B cell (primary cell): ENCODE measurements around the gene MGMT. TPM values are rescaled to one million over a fixed set of nuclear protein-coding genes. Genes with fewer than 3 reads are reported as not detected.

Experiments used
- ATAC-seq: fragments of 200-7000 bp; cut with Tn5 transposase; one replicate; pipeline ENCODE4 v1.10.0; 2021; ENCODE audit warnings: low read depth, mild to moderate bottlenecking, moderate number of reproducible peaks, moderate library complexity
- CTCF ChIA-PET: fragments of 350-600 bp; sonication (Branson Sonifier 250); formaldehyde crosslinking; loops from one replicate; lab custom pipeline; 2021; ENCODE audit warnings: antibody characterized with exemption, inconsistent platforms; lab: Charles Lee
- POLR2A ChIA-PET: fragments of 350-600 bp; sonication (Branson Sonifier 250); formaldehyde crosslinking; loops from one replicate; lab custom pipeline; 2021; ENCODE audit warnings: antibody characterized with exemption; lab: Charles Lee
- DNase-seq: peaks from one replicate; pipeline ENCODE4 v3.0.0; 2013
- H2AFZ ChIP-seq: 2 replicates; pipeline ENCODE4 v1.6.1; 2012; ENCODE audit warnings: mild to moderate bottlenecking, low read depth, low read length; ENCODE audit not compliant: insufficient read depth, poor library complexity, severe bottlenecking
- H3K27ac ChIP-seq, 2 donors: 1 replicate in 1 of 2; 2 replicates in 1 of 2; pipeline ENCODE4 v1.5.1; 2012 to 2013; ENCODE audit warnings: low read length in 2 of 2, mild to moderate bottlenecking in 2 of 2, moderate library complexity in 1 of 2
- H3K27me3 ChIP-seq, 4 experiments: fragments of 200-600 bp in 1 of 4; sonication (generic) in 1 of 4; replicated peaks in 1 of 4; 1 replicate in 2 of 4; 2 replicates in 2 of 4; pipeline versions ENCODE4 v1.6.1 to v1.7.0; 2013 to 2016; ENCODE audit warnings: low read length in 3 of 4, mild to moderate bottlenecking in 2 of 4, mixed read lengths in 1 of 4, moderate library complexity in 1 of 4; ENCODE audit not compliant: insufficient read depth in 4 of 4, control insufficient read depth in 3 of 4; ENCODE audit errors: control extremely low read depth in 1 of 4
- H3K36me3 ChIP-seq, 2 experiments: replicated peaks in 1 of 2; 1 replicate in 1 of 2; 2 replicates in 1 of 2; pipeline versions ENCODE4 v1.6.1 to v1.7.1; 2013; ENCODE audit warnings: low read length in 1 of 2; ENCODE audit not compliant: insufficient read depth in 2 of 2, control insufficient read depth in 1 of 2; ENCODE audit errors: control extremely low read depth in 1 of 2, extremely low read depth in 1 of 2
- H3K4me1 ChIP-seq, 2 donors: fragments of 200-600 bp in 1 of 2; sonication (generic) in 1 of 2; 1 replicate in 1 of 2; 2 replicates in 1 of 2; pipeline versions ENCODE4 v1.5.1 to v1.6.1; 2013 to 2017; ENCODE audit warnings: low read length in 2 of 2; ENCODE audit not compliant: control insufficient read depth in 2 of 2, insufficient read depth in 2 of 2
- H3K4me2 ChIP-seq: replicated peaks from 2 replicates; pipeline ENCODE3; 2012; ENCODE audit warnings: mild to moderate bottlenecking, low read depth, low read length; ENCODE audit not compliant: poor library complexity, severe bottlenecking
- H3K4me3 ChIP-seq, 5 experiments: fragments of 200-600 bp in 1 of 5; sonication (generic) in 1 of 5; 1 replicate in 3 of 5; 2 replicates in 2 of 5; pipeline versions ENCODE4 v1.5.1 to v1.7.0; 2011 to 2016; ENCODE audit warnings: low read length in 4 of 5, mild to moderate bottlenecking in 4 of 5, low read depth in 2 of 5, control low read depth in 1 of 5, moderate library complexity in 1 of 5; ENCODE audit not compliant: insufficient read depth in 1 of 5; ENCODE audit errors: control extremely low read depth in 1 of 5, extremely low read depth in 1 of 5
- H3K79me2 ChIP-seq: fragments of 200-600 bp; sonication (generic); one replicate; pipeline ENCODE4 v1.6.0; 2016; ENCODE audit warnings: low read length; ENCODE audit not compliant: control insufficient read depth, insufficient read depth
- H3K9ac ChIP-seq: fragments of 200-600 bp; sonication (generic); 2 replicates; pipeline ENCODE4 v1.6.1; 2017; ENCODE audit warnings: mild to moderate bottlenecking, low read length, moderate library complexity
- H3K9me3 ChIP-seq, 3 donors: one replicate each; pipeline versions ENCODE4 v1.6.1 to v1.7.1; 2013; ENCODE audit warnings: low read length in 2 of 3; ENCODE audit not compliant: control insufficient read depth in 2 of 3, insufficient read depth in 1 of 3; ENCODE audit errors: control extremely low read depth in 1 of 3
- H4K20me1 ChIP-seq: 2 replicates; pipeline ENCODE4 v1.6.0; 2012; ENCODE audit warnings: mild to moderate bottlenecking, low read length; ENCODE audit not compliant: insufficient read depth, control insufficient read depth, poor library complexity, severe bottlenecking
- H3K27ac Mint-ChIP-seq: one replicate; pipeline ENCODE4 v1.8.0; 2021; ENCODE audit warnings: mixed read lengths
- H3K27me3 Mint-ChIP-seq: one replicate; pipeline ENCODE4 v1.8.0; 2021; ENCODE audit warnings: mixed read lengths
- H3K4me1 Mint-ChIP-seq: one replicate; pipeline ENCODE4 v1.8.0; 2021; ENCODE audit warnings: mixed read lengths
- H3K4me3 Mint-ChIP-seq: one replicate; pipeline ENCODE4 v1.8.0; 2021; ENCODE audit warnings: mixed read lengths
- H3K9me3 Mint-ChIP-seq: one replicate; pipeline ENCODE4 v1.8.0; 2022; ENCODE audit warnings: mixed read lengths; ENCODE audit not compliant: insufficient read depth
- EZH2 ChIP-seq: IDR thresholded peaks from 2 replicates; pipeline ENCODE4 v1.6.1; 2012; ENCODE audit warnings: borderline replicate concordance, low read depth, mild to moderate bottlenecking, moderate library complexity, low read length; ENCODE audit not compliant: insufficient read depth, poor library complexity, severe bottlenecking
- WGBS: methylation state at CpG from one replicate; pipeline ENCODE4 v1.1.5; 2013; ENCODE audit warnings: missing lambda C conversion rate; ENCODE audit not compliant: insufficient coverage; 5-methylcytosine and 5-hydroxymethylcytosine counted together
- intact Hi-C: fragments of 100-400 bp; cut with micrococcal nuclease; formaldehyde crosslinking; loops from one replicate; pipeline ENCODE4 v1.10.0; 2022
- polyA plus RNA-seq: library from polyadenylated mRNA; depleted of rRNA; stranded (reverse); fragments of >200 nt; gene quantifications from 2 replicates; pipeline ENCODE4 v1.2.3, GENCODE V29; 2012
- total RNA-seq, 2 donors: library from RNA; stranded (reverse); fragments of 120-200 nt in 1 of 2; gene quantifications; 1 replicate in 1 of 2; 2 replicates in 1 of 2; pipeline versions ENCODE4 v1.2.3 to v1.2.4, GENCODE V29; 2013 to 2022
- TF ChIP-seq, protein P1 (sequence below): fragments of 200-600 bp; IDR thresholded peaks from one replicate; pipeline ENCODE4 v1.8.0; 2022; ENCODE audit warnings: antibody characterized with exemption, mild to moderate bottlenecking

MGMT gene
- total and polyA plus RNA-seq, 2 donors (not counting 1 experiment from before 2014, with no cell fraction given): 16.6 to 87.7 TPM

DNA sequence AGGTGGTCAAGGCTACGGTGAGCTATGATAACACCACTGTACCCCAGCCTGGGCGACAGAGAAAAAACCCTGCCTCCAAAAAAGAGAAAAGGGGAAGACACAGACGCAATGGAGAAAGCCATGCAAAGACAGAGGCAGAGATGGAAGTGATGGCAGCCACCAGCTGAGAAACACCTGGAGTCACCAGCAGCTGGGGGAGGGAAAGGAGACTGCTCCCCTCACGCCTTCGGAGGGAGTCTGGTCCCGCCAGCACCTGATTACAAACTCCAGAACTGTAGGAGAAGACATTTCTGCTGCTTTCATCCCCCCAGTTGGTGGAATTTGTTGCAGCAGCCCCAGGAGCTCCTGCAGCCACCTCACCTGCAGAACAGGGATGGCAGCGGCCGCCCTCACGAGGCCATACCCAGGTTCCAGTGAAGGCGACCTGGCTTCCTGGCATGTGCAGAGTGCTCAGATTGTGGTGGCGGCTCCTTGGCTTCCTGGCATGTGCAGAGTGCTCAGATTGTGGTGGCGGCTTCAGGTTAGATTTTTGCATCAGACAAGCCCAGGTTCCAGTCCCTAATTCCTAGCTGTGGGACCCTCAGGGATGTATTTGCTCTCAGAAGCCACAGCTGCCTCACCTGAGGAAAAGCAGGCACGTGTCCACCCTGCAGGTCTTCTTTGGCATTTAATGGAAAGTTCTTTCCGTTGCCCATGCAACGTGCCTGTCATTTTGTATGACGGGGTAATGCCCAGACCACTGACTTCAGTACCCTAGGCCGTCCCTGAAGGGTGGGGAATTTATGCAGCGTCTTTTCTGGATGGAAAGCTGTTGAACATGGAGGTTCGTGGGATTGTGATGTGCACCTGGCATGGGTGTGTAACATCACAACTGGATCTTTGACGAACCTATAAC is 314.1 kb downstream of the MGMT start:
- 96% methylated on average over 16 of the region's 20 CpGs for WGBS
- H2AFZ ChIP-seq: no peak overlapping the region
- H3K9me3 ChIP-seq: peaks cover 0 to 54% (median 0%) of the 10 kb centered on the region in 3 donors
- Mint-ChIP-seq H3K9me3 (no peaks in the 10 kb centered on the region), H3K4me3 (no peak overlapping the region), H3K27ac (no peak overlapping the region), H3K27me3 (no peaks in the 10 kb centered on the region), H3K4me1 (no peaks in the 10 kb centered on the region)
- no peak for DNase-seq
- H3K4me2 ChIP-seq: no peak overlapping the region
- H3K27ac ChIP-seq: no peak overlapping the region
- no peak overlapping the region for H3K9ac ChIP-seq
- intact Hi-C loops: no loop called here
- no peaks in the 10 kb centered on the region for H3K27me3 ChIP-seq
- H3K4me3 ChIP-seq: no peak overlapping the region
- H4K20me1 ChIP-seq: no peaks in the 10 kb centered on the region
- TF ChIP-seq, protein P1, sequence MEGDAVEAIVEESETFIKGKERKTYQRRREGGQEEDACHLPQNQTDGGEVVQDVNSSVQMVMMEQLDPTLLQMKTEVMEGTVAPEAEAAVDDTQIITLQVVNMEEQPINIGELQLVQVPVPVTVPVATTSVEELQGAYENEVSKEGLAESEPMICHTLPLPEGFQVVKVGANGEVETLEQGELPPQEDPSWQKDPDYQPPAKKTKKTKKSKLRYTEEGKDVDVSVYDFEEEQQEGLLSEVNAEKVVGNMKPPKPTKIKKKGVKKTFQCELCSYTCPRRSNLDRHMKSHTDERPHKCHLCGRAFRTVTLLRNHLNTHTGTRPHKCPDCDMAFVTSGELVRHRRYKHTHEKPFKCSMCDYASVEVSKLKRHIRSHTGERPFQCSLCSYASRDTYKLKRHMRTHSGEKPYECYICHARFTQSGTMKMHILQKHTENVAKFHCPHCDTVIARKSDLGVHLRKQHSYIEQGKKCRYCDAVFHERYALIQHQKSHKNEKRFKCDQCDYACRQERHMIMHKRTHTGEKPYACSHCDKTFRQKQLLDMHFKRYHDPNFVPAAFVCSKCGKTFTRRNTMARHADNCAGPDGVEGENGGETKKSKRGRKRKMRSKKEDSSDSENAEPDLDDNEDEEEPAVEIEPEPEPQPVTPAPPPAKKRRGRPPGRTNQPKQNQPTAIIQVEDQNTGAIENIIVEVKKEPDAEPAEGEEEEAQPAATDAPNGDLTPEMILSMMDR: no peak
- TF ChIP-seq EZH2: no peak
- no peak for ATAC-seq
- H3K4me1 ChIP-seq: no peaks in the 10 kb centered on the region
- ChIA-PET CTCF (no interaction called here), POLR2A (no interaction called here)
- no peaks in the 10 kb centered on the region for H3K79me2 ChIP-seq
- H3K36me3 ChIP-seq: no peaks in the 10 kb centered on the region

DNA sequence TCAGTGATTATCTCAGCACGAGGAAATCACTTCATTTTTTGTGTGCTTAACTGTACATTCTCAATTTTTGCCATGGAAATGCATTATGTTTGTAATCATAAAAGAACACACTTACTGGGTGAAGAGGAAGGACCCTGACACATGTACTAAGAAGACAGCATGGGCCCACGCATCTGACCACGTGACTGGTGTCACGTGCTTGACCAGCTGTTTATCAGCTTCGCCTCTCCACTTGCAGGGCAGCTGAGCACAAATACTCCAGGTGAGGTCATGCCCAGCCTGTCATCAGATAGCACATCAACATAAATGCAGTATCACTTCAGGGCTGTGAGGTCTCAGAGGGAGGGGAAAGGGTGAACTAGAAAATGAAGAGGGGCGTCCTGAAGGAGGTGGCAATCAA is 317.2 kb downstream of the MGMT start:
- intact Hi-C loops: no loop called here
- Mint-ChIP-seq H3K27ac (no peak overlapping the region), H3K27me3 (no peaks in the 10 kb centered on the region), H3K4me3 (no peak overlapping the region), H3K9me3 (peaks cover 8% of the 10 kb centered on the region), H3K4me1 (no peaks in the 10 kb centered on the region)
- no peaks in the 10 kb centered on the region for H3K27me3 ChIP-seq
- H3K27ac ChIP-seq: no peak overlapping the region
- no peak overlapping the region for H3K9ac ChIP-seq
- 89% methylated on average over 5 of the region's 6 CpGs for WGBS
- TF ChIP-seq, protein P1: no peak
- no peak for TF ChIP-seq EZH2
- no peaks in the 10 kb centered on the region for H3K79me2 ChIP-seq
- no peak overlapping the region for H3K4me2 ChIP-seq
- POLR2A ChIA-PET: no interaction called here
- no peaks in the 10 kb centered on the region for H4K20me1 ChIP-seq
- H2AFZ ChIP-seq: no peak overlapping the region
- CTCF ChIA-PET: no interaction called here
- no peaks in the 10 kb centered on the region for H3K36me3 ChIP-seq
- H3K4me1 ChIP-seq: no peaks in the 10 kb centered on the region
- peaks cover 0 to 53% (median 0%) of the 10 kb centered on the region in 3 donors for H3K9me3 ChIP-seq
- H3K4me3 ChIP-seq: no peak overlapping the region
- ATAC-seq (no peak), DNase-seq (no peak)
